ENCODE measurements around the gene UGT2A3. TPM values are rescaled to one million over a fixed set of nuclear protein-coding genes. Genes with fewer than 3 reads are reported as not detected.

The UGT2A3 gene
- not detected in 2 replicates for total RNA-seq (2014; rRNA removed; shearing (Covaris generic); ENCODE audit: low replicate concordance)

DNA sequence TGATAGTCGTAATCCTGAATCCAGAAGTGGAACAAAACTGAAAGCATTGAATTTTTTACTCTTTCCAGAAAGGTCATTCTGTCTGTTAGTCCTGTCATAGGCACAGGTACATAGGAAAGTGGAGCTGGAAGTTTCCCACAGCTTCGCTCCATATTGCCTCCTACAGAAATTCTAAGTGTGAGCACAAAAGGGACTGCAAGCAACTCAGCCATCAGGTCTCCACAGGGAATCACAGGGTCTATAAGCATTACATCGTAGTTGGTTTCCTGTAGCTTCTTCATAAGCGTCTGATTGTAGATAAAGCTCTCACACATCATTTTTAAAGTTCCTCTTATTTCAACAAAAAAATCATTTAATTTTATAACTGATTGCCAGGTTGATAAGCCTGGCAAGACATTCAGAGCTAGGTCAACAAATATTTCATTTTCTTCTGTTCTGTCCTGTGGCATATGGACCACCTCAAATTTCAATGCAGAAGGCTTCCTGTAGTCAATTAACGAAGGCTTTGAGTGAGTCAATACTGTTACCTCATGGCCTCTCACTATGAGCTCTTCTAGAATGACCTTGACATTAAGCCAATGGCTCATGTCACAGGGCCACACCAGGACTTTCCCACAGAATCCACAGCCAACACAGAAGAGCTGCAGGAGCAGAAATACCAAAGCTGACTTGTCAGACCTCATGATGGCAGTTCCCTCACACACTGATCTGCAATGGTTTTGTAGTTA is at the start of gene UGT2A3:
Gene UGT2A3, minus strand, starts transcription at position 727 of the 728 bp plus-strand sequence. Its CDS starts 44 bp downstream, at position 683.
- Histone ChIP-seq H4K20me1 (ENCODE audit: insufficient read depth, low read depth, low read length) (no peaks in the 10 kb centered on the region), H3K79me2 (ENCODE audit: low read length) (no peaks in the 10 kb centered on the region), H3K9me3 (ENCODE audit: low read length) (peaks cover 3% of the 10 kb centered on the region; the same call in 1 of the 2 replicates), H3K36me3 (ENCODE audit: insufficient read depth, low read length) (no peaks in the 10 kb centered on the region), H3K9ac (ENCODE audit: low read length) (no peak within 1 kb of the TSS), H3K4me1 (ENCODE audit: low read length) (no peaks in the 10 kb centered on the region), H3K27ac (ENCODE audit: low read length) (no peak within 1 kb of the TSS), H3K4me3 (ENCODE audit: low read length) (no peak within 1 kb of the TSS), H2AFZ (ENCODE audit: low read length) (no peak within 1 kb of the TSS), H3K9me2 (replicated peaks; ENCODE audit: insufficient read depth, low read length) (no peaks in the 10 kb centered on the region), H3K4me2 (ENCODE audit: low read depth, low read length, poor library complexity, severe bottlenecking) (no peak within 1 kb of the TSS), H3K27me3 (ENCODE audit: low read length) (no peaks in the 10 kb centered on the region)
- DNase-seq = no peak

DNA sequence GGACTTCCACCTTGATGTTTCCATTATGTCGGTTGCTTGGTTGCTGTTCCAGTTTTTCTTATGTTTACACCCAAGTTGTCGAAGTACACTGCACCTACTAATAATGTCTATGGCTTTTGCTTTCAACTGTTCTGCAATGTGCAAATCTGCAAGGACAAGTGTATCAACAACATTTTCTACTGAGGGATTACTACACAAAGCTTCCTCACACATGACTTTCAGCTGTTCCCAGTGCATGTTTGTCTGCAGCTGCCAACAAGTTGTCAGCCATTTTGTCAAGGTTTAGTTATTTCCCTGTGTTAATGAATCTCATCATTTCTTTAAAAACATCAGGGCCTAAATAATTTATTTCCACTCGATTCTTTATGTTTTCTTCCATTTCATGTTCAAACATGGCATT is 45.4 kb upstream of the UGT2A3 start:
- H3K9ac ChIP-seq (ENCODE audit: low read length) = no peak overlapping the region
- H3K27ac ChIP-seq (ENCODE audit: low read length) = no peak overlapping the region
- no peak overlapping the region for H2AFZ ChIP-seq (ENCODE audit: low read length)
- no peak for DNase-seq
- H3K27me3 ChIP-seq (ENCODE audit: low read length) = no peaks in the 10 kb centered on the region
- no peaks in the 10 kb centered on the region for H3K9me3 ChIP-seq (ENCODE audit: low read length)
- H3K4me1 ChIP-seq (ENCODE audit: low read length) = no peaks in the 10 kb centered on the region
- H3K9me2 ChIP-seq (replicated peaks; ENCODE audit: insufficient read depth, low read length) = no peaks in the 10 kb centered on the region
- no peak overlapping the region for H3K4me2 ChIP-seq (ENCODE audit: low read depth, low read length, poor library complexity, severe bottlenecking)
- no peaks in the 10 kb centered on the region for H3K36me3 ChIP-seq (ENCODE audit: insufficient read depth, low read length)
- H3K4me3 ChIP-seq (ENCODE audit: low read length) = no peak overlapping the region
- no peaks in the 10 kb centered on the region for H4K20me1 ChIP-seq (ENCODE audit: insufficient read depth, low read depth, low read length)
- H3K79me2 ChIP-seq (ENCODE audit: low read length) = no peaks in the 10 kb centered on the region

- no peaks in the 10 kb centered on the region for H3K4me1 ChIP-seq (ENCODE audit: low read length)
- no peak overlapping the region for H3K4me3 ChIP-seq (ENCODE audit: low read length)
- no peaks in the 10 kb centered on the region for H3K9me3 ChIP-seq (ENCODE audit: low read length)
- no peak overlapping the region for H3K27ac ChIP-seq (ENCODE audit: low read length)
- H3K9ac ChIP-seq (ENCODE audit: low read length) = no peak overlapping the region
- H3K4me2 ChIP-seq (ENCODE audit: low read depth, low read length, poor library complexity, severe bottlenecking) = no peak overlapping the region
- H4K20me1 ChIP-seq (ENCODE audit: insufficient read depth, low read depth, low read length) = no peaks in the 10 kb centered on the region
- no peaks in the 10 kb centered on the region for H3K9me2 ChIP-seq (replicated peaks; ENCODE audit: insufficient read depth, low read length)
- no peaks in the 10 kb centered on the region for H3K27me3 ChIP-seq (ENCODE audit: low read length)
- H2AFZ ChIP-seq (ENCODE audit: low read length) = no peak overlapping the region
- DNase-seq = no peak
- no peaks in the 10 kb centered on the region for H3K36me3 ChIP-seq (ENCODE audit: insufficient read depth, low read length)
- H3K79me2 ChIP-seq (ENCODE audit: low read length) = no peaks in the 10 kb centered on the region
These were observed 43.7 kb upstream of the UGT2A3 start for GRCh38 chr4:68995292-68995691.

GRCh38 chr4:68987007-68987406 is 35.4 kb upstream of the UGT2A3 start:
- H3K36me3 ChIP-seq (ENCODE audit: insufficient read depth, low read length) = no peaks in the 10 kb centered on the region
- no peaks in the 10 kb centered on the region for H3K9me2 ChIP-seq (replicated peaks; ENCODE audit: insufficient read depth, low read length)
- H3K27me3 ChIP-seq (ENCODE audit: low read length) = no peaks in the 10 kb centered on the region
- H3K27ac ChIP-seq (ENCODE audit: low read length) = no peak overlapping the region
- no peaks in the 10 kb centered on the region for H3K79me2 ChIP-seq (ENCODE audit: low read length)
- DNase-seq = no peak
- no peak overlapping the region for H3K9ac ChIP-seq (ENCODE audit: low read length)
- H3K9me3 ChIP-seq (ENCODE audit: low read length) = 0 out of 2 replicates have a peak, but pooled peaks cover 2% of the 10 kb centered on the region
- no peak overlapping the region for H3K4me2 ChIP-seq (ENCODE audit: low read depth, low read length, poor library complexity, severe bottlenecking)
- no peaks in the 10 kb centered on the region for H4K20me1 ChIP-seq (ENCODE audit: insufficient read depth, low read depth, low read length)
- H3K4me1 ChIP-seq (ENCODE audit: low read length) = no peaks in the 10 kb centered on the region
- H3K4me3 ChIP-seq (ENCODE audit: low read length) = no peak overlapping the region
- H2AFZ ChIP-seq (ENCODE audit: low read length) = no peak overlapping the region

- no peak for DNase-seq
- Histone ChIP-seq H3K27me3 (ENCODE audit: low read length) (no peaks in the 10 kb centered on the region), H4K20me1 (ENCODE audit: insufficient read depth, low read depth, low read length) (no peaks in the 10 kb centered on the region), H3K4me3 (ENCODE audit: low read length) (no peak overlapping the region), H2AFZ (ENCODE audit: low read length) (no peak overlapping the region), H3K9me2 (replicated peaks; ENCODE audit: insufficient read depth, low read length) (no peaks in the 10 kb centered on the region), H3K4me2 (ENCODE audit: low read depth, low read length, poor library complexity, severe bottlenecking) (no peak overlapping the region), H3K4me1 (ENCODE audit: low read length) (no peaks in the 10 kb centered on the region), H3K36me3 (ENCODE audit: insufficient read depth, low read length) (no peaks in the 10 kb centered on the region), H3K9me3 (ENCODE audit: low read length) (0 out of 2 replicates have a peak, but pooled peaks cover 2% of the 10 kb centered on the region), H3K27ac (ENCODE audit: low read length) (no peak overlapping the region), H3K9ac (ENCODE audit: low read length) (no peak overlapping the region), H3K79me2 (ENCODE audit: low read length) (no peaks in the 10 kb centered on the region)
These were observed 33.8 kb upstream of the UGT2A3 start for GRCh38 chr4:68985442-68985841.

DNA sequence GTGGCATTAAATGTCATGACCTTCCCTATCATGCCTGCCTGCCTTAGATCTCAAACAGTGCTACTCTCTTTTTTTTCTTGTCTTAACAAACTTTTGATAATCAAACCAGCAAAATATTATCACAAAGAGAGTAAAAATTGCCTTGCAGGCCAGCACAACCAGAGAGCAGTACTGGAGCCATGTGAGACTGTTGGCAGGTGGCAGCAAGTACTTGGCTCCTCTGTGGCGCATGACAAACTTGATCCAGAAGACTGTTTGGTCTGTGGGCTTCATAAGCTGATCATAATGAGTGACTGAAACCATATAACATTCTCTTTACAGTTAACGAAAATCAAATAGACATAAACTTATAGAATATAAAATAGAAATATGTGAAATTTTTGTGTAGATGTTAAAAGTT is 33.3 kb upstream of the UGT2A3 start:
- no peaks in the 10 kb centered on the region for H3K36me3 ChIP-seq (ENCODE audit: insufficient read depth, low read length)
- no peak overlapping the region for H3K4me2 ChIP-seq (ENCODE audit: low read depth, low read length, poor library complexity, severe bottlenecking)
- H3K9ac ChIP-seq (ENCODE audit: low read length) = no peak overlapping the region
- no peaks in the 10 kb centered on the region for H3K27me3 ChIP-seq (ENCODE audit: low read length)
- no peaks in the 10 kb centered on the region for H3K79me2 ChIP-seq (ENCODE audit: low read length)
- H3K4me3 ChIP-seq (ENCODE audit: low read length) = no peak overlapping the region
- H3K9me2 ChIP-seq (replicated peaks; ENCODE audit: insufficient read depth, low read length) = no peaks in the 10 kb centered on the region
- H3K4me1 ChIP-seq (ENCODE audit: low read length) = no peaks in the 10 kb centered on the region
- H2AFZ ChIP-seq (ENCODE audit: low read length) = no peak overlapping the region
- H3K27ac ChIP-seq (ENCODE audit: low read length) = no peak overlapping the region
- no peaks in the 10 kb centered on the region for H4K20me1 ChIP-seq (ENCODE audit: insufficient read depth, low read depth, low read length)
- no peak for DNase-seq
- H3K9me3 ChIP-seq (ENCODE audit: low read length) = 0 out of 2 replicates have a peak, but pooled peaks cover 2% of the 10 kb centered on the region

DNA sequence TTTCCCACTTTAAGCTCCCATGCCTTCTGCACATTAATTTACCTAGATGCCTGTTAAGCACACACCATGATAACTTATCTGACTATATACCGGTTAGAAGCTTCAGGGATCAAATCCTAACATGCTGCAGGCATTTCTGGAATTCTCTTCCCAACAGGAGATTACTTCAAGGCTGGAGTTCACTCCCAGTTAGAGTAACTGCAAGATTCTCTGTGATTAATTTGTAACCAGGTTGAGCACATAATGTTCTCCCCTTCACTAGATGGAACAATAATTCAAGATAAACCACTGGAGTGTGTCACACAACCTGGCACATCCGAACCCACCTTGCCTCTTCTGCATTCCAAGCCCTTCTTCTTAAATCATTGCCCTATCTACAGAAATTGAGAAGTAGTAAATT is 11.8 kb upstream of the UGT2A3 start:
- Histone ChIP-seq H3K9me2 (replicated peaks; ENCODE audit: insufficient read depth, low read length) (no peaks in the 10 kb centered on the region), H3K27ac (ENCODE audit: low read length) (no peak overlapping the region), H3K4me3 (ENCODE audit: low read length) (no peak overlapping the region), H3K9ac (ENCODE audit: low read length) (no peak overlapping the region), H3K4me1 (ENCODE audit: low read length) (no peaks in the 10 kb centered on the region), H3K79me2 (ENCODE audit: low read length) (no peaks in the 10 kb centered on the region), H2AFZ (ENCODE audit: low read length) (no peak overlapping the region), H3K9me3 (ENCODE audit: low read length) (no peaks in the 10 kb centered on the region), H3K36me3 (ENCODE audit: insufficient read depth, low read length) (no peaks in the 10 kb centered on the region), H3K27me3 (ENCODE audit: low read length) (no peaks in the 10 kb centered on the region), H3K4me2 (ENCODE audit: low read depth, low read length, poor library complexity, severe bottlenecking) (no peak overlapping the region), H4K20me1 (ENCODE audit: insufficient read depth, low read depth, low read length) (no peaks in the 10 kb centered on the region)
- no peak for DNase-seq

DNA sequence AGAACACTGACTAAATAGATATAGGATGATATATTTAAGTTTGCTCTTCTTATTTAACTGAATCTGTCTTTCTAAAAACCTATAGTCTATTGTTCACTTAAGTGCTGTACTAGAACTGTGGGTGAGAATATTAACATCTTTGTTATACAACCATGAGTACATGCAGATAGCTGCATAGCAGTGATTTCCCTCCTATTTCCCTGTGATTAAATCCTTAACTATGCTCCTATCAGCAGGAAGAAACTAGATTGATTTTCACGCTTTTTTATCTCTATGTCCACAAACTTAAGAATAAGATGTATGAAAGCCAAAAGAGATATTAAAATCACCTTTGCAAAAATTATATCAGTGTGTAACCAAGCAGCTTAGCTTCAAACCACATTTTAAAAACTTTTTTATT is 11.3 kb upstream of the UGT2A3 start:
- no peaks in the 10 kb centered on the region for H4K20me1 ChIP-seq (ENCODE audit: insufficient read depth, low read depth, low read length)
- H3K9me2 ChIP-seq (replicated peaks; ENCODE audit: insufficient read depth, low read length) = no peaks in the 10 kb centered on the region
- no peak overlapping the region for H3K4me3 ChIP-seq (ENCODE audit: low read length)
- no peaks in the 10 kb centered on the region for H3K36me3 ChIP-seq (ENCODE audit: insufficient read depth, low read length)
- no peaks in the 10 kb centered on the region for H3K79me2 ChIP-seq (ENCODE audit: low read length)
- DNase-seq = no peak
- H3K9ac ChIP-seq (ENCODE audit: low read length) = no peak overlapping the region
- H3K9me3 ChIP-seq (ENCODE audit: low read length) = no peaks in the 10 kb centered on the region
- H3K4me2 ChIP-seq (ENCODE audit: low read depth, low read length, poor library complexity, severe bottlenecking) = no peak overlapping the region
- no peak overlapping the region for H2AFZ ChIP-seq (ENCODE audit: low read length)
- no peaks in the 10 kb centered on the region for H3K4me1 ChIP-seq (ENCODE audit: low read length)
- H3K27ac ChIP-seq (ENCODE audit: low read length) = no peak overlapping the region
- H3K27me3 ChIP-seq (ENCODE audit: low read length) = no peaks in the 10 kb centered on the region
